HEK293 (cell line): ENCODE measurements around the gene UBA52.

Experiments
- EGR2 ChIP-seq: fragments of 450-650 bp; formaldehyde crosslinking; IDR thresholded peaks from 2 replicates; pipeline ENCODE4 v1.5.1; 2016; ENCODE audit warnings: low read depth, missing biosample characterization, missing genetic modification characterization
- KLF16 ChIP-seq: fragments of 450-650 bp; formaldehyde crosslinking; IDR thresholded peaks from 2 replicates; pipeline ENCODE4 v1.5.1; 2017; ENCODE audit warnings: missing biosample characterization, missing genetic modification characterization
- YY1 ChIP-seq: fragments of 450-650 bp; formaldehyde crosslinking; IDR thresholded peaks from 2 replicates; pipeline ENCODE4 v1.5.1; 2018; ENCODE audit warnings: missing biosample characterization, missing genetic modification characterization
- ZNF555 ChIP-seq: fragments of 450-650 bp; formaldehyde crosslinking; conservative IDR thresholded peaks from 2 replicates; pipeline ENCODE4 v1.5.1; 2017; ENCODE audit warnings: missing biosample characterization, mild to moderate bottlenecking, missing genetic modification characterization, inconsistent platforms
- ZNF629 ChIP-seq: fragments of 450-650 bp; formaldehyde crosslinking; IDR thresholded peaks from 2 replicates; pipeline ENCODE4 v1.5.1; 2017; ENCODE audit warnings: missing biosample characterization, missing genetic modification characterization
- ZNF658 ChIP-seq: fragments of 450-650 bp; formaldehyde crosslinking; IDR thresholded peaks from 2 replicates; pipeline ENCODE4; 2016; ENCODE audit warnings: missing biosample characterization, missing genetic modification characterization
- TF ChIP-seq, protein P1 (sequence below): fragments of 450-650 bp; formaldehyde crosslinking; IDR thresholded peaks from 2 replicates; pipeline ENCODE4 v1.5.1; 2016; ENCODE audit warnings: missing biosample characterization, missing genetic modification characterization
- TF ChIP-seq, protein P2 (sequence below): fragments of 450-650 bp; formaldehyde crosslinking; IDR thresholded peaks from 2 replicates; pipeline ENCODE4 v1.5.1; 2016; ENCODE audit warnings: missing biosample characterization, missing genetic modification characterization
- TF ChIP-seq, protein P3 (sequence below): fragments of 450-650 bp; formaldehyde crosslinking; IDR thresholded peaks from 2 replicates; pipeline ENCODE4 v1.5.1; 2017; ENCODE audit warnings: missing biosample characterization, mild to moderate bottlenecking, missing genetic modification characterization, moderate library complexity
- TF ChIP-seq, protein P4 (sequence below): fragments of 450-650 bp; formaldehyde crosslinking; IDR thresholded peaks from 2 replicates; pipeline ENCODE4 v1.5.1; 2016; ENCODE audit warnings: missing biosample characterization, missing genetic modification characterization, low read depth
- TF ChIP-seq, protein P5 (sequence below): IDR thresholded peaks from 2 replicates; pipeline ENCODE4 v1.6.1; 2011; ENCODE audit warnings: mild to moderate bottlenecking, low read depth, low read length, borderline replicate concordance

DNA sequence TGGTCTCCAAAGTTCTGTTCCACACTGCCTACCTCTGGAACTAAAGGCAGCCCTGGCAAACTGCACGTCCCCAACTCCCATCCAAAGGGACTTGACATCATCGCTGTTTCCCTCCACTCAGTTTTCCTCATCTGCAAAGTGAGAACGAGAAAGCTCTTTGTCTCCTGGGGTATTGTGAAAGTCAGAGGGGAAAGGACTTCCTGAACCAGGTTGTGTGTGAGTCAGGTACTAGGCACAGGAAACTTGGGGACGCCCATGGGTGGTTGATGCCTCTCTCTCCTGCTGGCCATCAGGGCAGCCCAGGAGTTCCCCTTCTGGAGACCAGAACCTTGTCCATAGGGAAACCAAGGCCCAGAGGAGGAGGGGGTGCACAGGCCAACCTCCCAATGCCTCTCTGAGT lies 30.2 kb downstream of the UBA52 start:
- TF ChIP-seq, protein P1, sequence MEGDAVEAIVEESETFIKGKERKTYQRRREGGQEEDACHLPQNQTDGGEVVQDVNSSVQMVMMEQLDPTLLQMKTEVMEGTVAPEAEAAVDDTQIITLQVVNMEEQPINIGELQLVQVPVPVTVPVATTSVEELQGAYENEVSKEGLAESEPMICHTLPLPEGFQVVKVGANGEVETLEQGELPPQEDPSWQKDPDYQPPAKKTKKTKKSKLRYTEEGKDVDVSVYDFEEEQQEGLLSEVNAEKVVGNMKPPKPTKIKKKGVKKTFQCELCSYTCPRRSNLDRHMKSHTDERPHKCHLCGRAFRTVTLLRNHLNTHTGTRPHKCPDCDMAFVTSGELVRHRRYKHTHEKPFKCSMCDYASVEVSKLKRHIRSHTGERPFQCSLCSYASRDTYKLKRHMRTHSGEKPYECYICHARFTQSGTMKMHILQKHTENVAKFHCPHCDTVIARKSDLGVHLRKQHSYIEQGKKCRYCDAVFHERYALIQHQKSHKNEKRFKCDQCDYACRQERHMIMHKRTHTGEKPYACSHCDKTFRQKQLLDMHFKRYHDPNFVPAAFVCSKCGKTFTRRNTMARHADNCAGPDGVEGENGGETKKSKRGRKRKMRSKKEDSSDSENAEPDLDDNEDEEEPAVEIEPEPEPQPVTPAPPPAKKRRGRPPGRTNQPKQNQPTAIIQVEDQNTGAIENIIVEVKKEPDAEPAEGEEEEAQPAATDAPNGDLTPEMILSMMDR (tag by site-specific recombination), result no peak
- TF ChIP-seq EGR2 (tag by site-specific recombination) (no peak), ZNF629 (no peak), ZNF658 (no peak), ZNF555 (tag by site-specific recombination) (no peak), KLF16 (no peak), YY1 (tag by site-specific recombination) (no peak)
- TF ChIP-seq, protein P2, sequence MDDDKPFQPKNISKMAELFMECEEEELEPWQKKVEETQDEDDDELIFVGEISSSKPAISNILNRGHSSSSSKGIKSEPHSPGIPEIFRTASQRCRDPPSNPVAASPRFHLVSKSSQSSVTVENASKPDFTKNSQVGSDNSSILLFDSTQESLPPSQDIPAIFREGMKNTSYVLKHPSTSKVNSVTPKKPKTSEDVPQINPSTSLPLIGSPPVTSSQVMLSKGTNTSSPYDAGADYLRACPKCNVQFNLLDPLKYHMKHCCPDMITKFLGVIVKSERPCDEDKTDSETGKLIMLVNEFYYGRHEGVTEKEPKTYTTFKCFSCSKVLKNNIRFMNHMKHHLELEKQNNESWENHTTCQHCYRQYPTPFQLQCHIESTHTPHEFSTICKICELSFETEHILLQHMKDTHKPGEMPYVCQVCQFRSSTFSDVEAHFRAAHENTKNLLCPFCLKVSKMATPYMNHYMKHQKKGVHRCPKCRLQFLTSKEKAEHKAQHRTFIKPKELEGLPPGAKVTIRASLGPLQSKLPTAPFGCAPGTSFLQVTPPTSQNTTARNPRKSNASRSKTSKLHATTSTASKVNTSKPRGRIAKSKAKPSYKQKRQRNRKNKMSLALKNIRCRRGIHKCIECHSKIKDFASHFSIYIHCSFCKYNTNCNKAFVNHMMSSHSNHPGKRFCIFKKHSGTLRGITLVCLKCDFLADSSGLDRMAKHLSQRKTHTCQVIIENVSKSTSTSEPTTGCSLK, result no peak
- TF ChIP-seq, protein P3, sequence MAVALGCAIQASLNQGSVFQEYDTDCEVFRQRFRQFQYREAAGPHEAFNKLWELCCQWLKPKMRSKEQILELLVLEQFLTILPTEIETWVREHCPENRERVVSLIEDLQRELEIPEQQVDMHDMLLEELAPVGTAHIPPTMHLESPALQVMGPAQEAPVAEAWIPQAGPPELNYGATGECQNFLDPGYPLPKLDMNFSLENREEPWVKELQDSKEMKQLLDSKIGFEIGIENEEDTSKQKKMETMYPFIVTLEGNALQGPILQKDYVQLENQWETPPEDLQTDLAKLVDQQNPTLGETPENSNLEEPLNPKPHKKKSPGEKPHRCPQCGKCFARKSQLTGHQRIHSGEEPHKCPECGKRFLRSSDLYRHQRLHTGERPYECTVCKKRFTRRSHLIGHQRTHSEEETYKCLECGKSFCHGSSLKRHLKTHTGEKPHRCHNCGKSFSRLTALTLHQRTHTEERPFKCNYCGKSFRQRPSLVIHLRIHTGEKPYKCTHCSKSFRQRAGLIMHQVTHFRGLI (tag by site-specific recombination), result no peak
- TF ChIP-seq, protein P4, sequence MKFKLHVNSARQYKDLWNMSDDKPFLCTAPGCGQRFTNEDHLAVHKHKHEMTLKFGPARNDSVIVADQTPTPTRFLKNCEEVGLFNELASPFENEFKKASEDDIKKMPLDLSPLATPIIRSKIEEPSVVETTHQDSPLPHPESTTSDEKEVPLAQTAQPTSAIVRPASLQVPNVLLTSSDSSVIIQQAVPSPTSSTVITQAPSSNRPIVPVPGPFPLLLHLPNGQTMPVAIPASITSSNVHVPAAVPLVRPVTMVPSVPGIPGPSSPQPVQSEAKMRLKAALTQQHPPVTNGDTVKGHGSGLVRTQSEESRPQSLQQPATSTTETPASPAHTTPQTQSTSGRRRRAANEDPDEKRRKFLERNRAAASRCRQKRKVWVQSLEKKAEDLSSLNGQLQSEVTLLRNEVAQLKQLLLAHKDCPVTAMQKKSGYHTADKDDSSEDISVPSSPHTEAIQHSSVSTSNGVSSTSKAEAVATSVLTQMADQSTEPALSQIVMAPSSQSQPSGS (tag by site-specific recombination), result no peak
- TF ChIP-seq, protein P5, sequence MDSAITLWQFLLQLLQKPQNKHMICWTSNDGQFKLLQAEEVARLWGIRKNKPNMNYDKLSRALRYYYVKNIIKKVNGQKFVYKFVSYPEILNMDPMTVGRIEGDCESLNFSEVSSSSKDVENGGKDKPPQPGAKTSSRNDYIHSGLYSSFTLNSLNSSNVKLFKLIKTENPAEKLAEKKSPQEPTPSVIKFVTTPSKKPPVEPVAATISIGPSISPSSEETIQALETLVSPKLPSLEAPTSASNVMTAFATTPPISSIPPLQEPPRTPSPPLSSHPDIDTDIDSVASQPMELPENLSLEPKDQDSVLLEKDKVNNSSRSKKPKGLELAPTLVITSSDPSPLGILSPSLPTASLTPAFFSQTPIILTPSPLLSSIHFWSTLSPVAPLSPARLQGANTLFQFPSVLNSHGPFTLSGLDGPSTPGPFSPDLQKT, result no peak
